Endothelial cell (in vitro differentiated cells): ENCODE results near the gene SPSB1. TPM values are rescaled to one million over a fixed set of nuclear protein-coding genes. Genes with fewer than 3 reads are reported as not detected.
A peak's percentile ranks its signal among the peaks of the same experiment; 100 is the strongest.

Experiments used
- DNase-seq: peaks from one replicate; pipeline ENCODE4 v3.0.0; 2021; ENCODE audit warnings: low spot score
- H3K27ac Mint-ChIP-seq: one replicate; pipeline ENCODE4 v1.8.0; 2021; ENCODE audit warnings: mixed read lengths, inconsistent platforms; ENCODE audit not compliant: unreplicated experiment
- H3K27me3 Mint-ChIP-seq: one replicate; pipeline ENCODE4 v1.8.0; 2021; ENCODE audit warnings: mild to moderate bottlenecking, moderate library complexity, mixed read lengths, inconsistent platforms; ENCODE audit not compliant: unreplicated experiment
- H3K36me3 Mint-ChIP-seq: one replicate; pipeline ENCODE4 v1.8.0; 2021; ENCODE audit warnings: mild to moderate bottlenecking, low read depth, mixed read lengths, inconsistent platforms; ENCODE audit not compliant: unreplicated experiment
- H3K4me1 Mint-ChIP-seq: one replicate; pipeline ENCODE4 v1.8.0; 2021; ENCODE audit warnings: mild to moderate bottlenecking, mixed read lengths, inconsistent platforms; ENCODE audit not compliant: unreplicated experiment
- H3K4me3 Mint-ChIP-seq: one replicate; pipeline ENCODE4 v1.8.0; 2021; ENCODE audit warnings: mild to moderate bottlenecking, mixed read lengths, inconsistent platforms; ENCODE audit not compliant: unreplicated experiment
- H3K9me3 Mint-ChIP-seq: one replicate; pipeline ENCODE4 v1.8.0; 2021; ENCODE audit warnings: mixed read lengths, inconsistent platforms; ENCODE audit not compliant: unreplicated experiment
- total RNA-seq: library from RNA; stranded (reverse); fragmentation: NEBNext Ultra II Directional; extraction: Animal tissue kit (Norgen Biotek cat#: 25700); gene quantifications from one replicate; pipeline ENCODE4 v1.2.1, GENCODE V29; 2021; ENCODE audit not compliant: unreplicated experiment
- TF ChIP-seq, protein P1 (sequence below): fragments of 200-600 bp; sonication (generic); IDR thresholded peaks from one replicate; pipeline ENCODE4 v1.5.0; 2021; ENCODE audit warnings: antibody characterized with exemption; ENCODE audit not compliant: unreplicated experiment

SPSB1 gene
- total RNA-seq, 1 donor from 2014 or later, result 8.1 TPM

DNA sequence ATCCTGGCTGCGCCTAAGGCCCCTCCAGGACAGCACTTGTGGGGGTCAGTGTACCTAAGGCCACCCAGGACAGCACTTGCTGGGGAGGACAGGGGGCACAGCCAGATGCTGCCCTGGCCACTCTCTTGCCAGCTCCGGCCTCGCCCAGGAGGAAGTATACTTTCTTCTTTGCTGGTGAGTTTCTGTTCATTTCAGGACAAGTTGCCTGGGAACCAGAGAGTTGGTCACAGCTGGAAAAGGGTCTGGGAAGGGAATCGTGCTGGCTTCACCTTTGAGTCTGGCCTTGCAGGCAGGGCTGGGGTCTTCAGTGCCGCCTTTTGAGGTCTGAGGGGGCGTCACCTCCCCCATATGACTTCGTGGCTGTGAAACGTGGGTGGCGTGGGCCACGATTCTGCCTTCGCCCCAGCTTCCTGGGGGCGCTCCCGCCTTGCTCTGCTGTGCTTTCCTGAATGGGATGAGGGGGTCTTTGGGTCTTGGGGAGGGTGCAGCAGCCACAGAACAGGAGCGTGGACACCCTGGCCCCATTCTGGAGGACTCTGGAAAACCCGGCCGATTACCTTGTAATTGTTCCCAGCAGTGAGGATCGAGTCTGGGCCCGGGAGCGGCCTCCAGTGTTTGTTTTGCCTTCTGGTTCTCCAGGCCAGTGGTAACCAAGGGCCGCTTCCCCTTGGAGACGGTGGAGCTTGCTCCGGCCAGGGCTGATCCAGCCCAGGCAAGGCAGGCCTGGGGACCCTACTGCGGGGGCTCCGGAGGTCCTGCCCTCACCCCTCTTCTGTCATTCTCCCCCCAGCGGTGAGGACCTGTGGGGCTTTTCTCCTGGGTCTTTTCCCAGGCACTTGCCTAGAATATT lies 45.9 kb downstream of the SPSB1 start:
- Mint-ChIP-seq H3K9me3 (no peaks in the 10 kb centered on the region), H3K4me1 (peaks cover 25% of the 10 kb centered on the region), H3K4me3 (no peak overlapping the region), H3K36me3 (no peaks in the 10 kb centered on the region), H3K27ac (peak overlapping the region; percentile 94), H3K27me3 (peaks cover 7% of the 10 kb centered on the region)
- TF ChIP-seq, protein P1, sequence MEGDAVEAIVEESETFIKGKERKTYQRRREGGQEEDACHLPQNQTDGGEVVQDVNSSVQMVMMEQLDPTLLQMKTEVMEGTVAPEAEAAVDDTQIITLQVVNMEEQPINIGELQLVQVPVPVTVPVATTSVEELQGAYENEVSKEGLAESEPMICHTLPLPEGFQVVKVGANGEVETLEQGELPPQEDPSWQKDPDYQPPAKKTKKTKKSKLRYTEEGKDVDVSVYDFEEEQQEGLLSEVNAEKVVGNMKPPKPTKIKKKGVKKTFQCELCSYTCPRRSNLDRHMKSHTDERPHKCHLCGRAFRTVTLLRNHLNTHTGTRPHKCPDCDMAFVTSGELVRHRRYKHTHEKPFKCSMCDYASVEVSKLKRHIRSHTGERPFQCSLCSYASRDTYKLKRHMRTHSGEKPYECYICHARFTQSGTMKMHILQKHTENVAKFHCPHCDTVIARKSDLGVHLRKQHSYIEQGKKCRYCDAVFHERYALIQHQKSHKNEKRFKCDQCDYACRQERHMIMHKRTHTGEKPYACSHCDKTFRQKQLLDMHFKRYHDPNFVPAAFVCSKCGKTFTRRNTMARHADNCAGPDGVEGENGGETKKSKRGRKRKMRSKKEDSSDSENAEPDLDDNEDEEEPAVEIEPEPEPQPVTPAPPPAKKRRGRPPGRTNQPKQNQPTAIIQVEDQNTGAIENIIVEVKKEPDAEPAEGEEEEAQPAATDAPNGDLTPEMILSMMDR, result no peak
- peak; percentile 66 for DNase-seq

DNA sequence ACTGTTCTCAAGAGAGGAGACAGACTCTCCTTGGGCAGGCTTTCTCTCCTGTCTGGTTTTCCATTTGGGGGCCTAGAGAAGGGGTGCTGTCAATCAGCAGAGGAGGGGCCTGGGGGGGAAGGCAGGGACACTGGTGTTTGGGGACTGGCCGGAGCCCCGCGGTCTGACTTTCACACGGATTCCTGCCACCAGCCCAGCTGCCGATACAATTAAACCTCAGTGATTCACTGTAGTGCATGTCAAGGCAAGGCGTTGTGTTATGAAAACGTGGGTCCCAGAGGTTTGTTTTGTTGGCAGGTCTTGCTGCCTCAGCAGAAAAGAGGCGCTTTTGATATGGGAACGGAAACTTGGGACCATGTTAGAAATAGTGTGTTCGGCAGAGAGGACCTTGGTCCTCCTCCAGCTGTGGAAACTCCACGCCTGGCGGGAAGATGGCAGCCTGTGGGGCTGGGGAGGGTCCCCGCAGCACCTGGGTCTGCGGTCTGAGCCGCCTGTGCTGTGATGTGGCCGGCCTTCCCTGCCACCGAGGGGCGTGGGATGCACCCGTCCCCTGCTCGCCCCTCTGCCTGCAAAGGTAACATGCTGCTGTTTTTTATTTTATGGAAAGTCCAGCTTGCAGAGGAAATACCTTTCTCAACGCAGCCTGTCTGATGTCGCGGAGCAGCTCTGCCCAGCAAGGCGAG lies 47.6 kb downstream of the SPSB1 start:
- Mint-ChIP-seq H3K27ac (peak overlapping the region; percentile 86), H3K4me1 (peaks cover 25% of the 10 kb centered on the region), H3K36me3 (no peaks in the 10 kb centered on the region), H3K27me3 (peaks cover 8% of the 10 kb centered on the region), H3K4me3 (no peak overlapping the region), H3K9me3 (no peaks in the 10 kb centered on the region)
- DNase-seq, result no peak
- TF ChIP-seq, protein P1, result no peak

DNA sequence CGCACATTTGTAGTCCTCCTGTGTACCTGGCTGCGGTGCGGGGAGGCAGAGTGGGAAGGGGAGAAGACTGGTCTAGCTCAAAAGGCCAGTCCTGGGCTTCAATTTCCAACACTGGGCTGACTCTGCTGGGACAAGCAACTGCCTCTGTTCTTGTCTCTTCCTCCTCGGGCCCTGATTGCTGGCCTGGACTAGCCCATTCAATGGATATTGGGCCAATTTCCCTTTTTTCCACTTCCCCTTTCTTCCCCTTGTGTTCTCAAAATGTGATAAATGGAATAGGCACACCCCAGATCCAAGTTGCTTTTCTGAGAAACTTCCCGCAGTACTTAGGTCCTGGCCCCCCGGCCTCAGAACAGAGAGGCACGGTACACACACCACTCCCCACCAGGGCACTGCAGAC lies 48.2 kb downstream of the SPSB1 start:
- Mint-ChIP-seq H3K4me1 (peaks cover 25% of the 10 kb centered on the region), H3K36me3 (no peaks in the 10 kb centered on the region), H3K9me3 (no peaks in the 10 kb centered on the region), H3K27ac (peak overlapping the region; percentile 86), H3K27me3 (peaks cover 8% of the 10 kb centered on the region), H3K4me3 (no peak overlapping the region)
- TF ChIP-seq, protein P1, result no peak
- no peak for DNase-seq

DNA sequence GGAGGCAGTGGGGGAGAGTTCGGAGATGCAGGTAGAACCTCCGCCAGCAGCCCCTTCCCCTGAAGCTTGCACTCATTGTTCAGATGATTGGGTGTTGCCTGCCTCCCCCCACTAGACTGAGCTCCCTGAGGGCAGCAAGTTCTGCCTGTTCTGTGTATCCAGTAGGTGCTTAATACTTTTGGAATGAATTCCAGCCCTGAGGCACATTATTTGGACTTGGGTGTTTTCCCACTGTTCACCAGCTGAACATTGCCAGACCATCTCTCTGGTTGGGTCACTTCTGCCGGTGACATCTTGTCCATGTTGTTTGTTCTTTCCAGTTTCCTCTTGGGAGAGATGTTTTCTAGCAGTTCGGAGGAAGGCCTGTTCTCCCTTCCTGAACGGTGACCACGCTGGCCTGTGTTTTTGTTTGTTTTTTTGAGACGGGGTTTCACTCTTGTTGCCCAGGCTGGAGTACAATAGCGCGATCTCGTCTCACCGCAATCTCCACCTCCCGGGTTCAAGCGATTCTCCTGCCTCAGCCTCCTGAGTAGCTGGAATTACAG lies 48.7 kb downstream of the SPSB1 start:
- Mint-ChIP-seq H3K4me1 (peaks cover 25% of the 10 kb centered on the region), H3K9me3 (no peaks in the 10 kb centered on the region), H3K36me3 (no peaks in the 10 kb centered on the region), H3K4me3 (no peak overlapping the region), H3K27me3 (peaks cover 8% of the 10 kb centered on the region), H3K27ac (peak overlapping the region; percentile 86)
- no peak for DNase-seq
- TF ChIP-seq, protein P1, result no peak
